ENCODE results near the gene IFT27. TPM values are rescaled to one million over a fixed set of nuclear protein-coding genes. Genes with fewer than 3 reads are reported as not detected.
A peak's percentile ranks its signal among the peaks of the same experiment; 100 is the strongest.

The IFT27 gene
- total RNA-seq, 1 donor from 2014 or later, result 31.2 TPM

GRCh38 chr22:36741204-36741793, 34.6 kb downstream of the IFT27 start:
- Histone ChIP-seq H3K36me3 (no peaks in the 10 kb centered on the region), H3K4me3 (no peak overlapping the region), H3K9me3 (replicated peaks) (peaks cover 16% of the 10 kb centered on the region), H3K27ac (replicated peaks) (no peak overlapping the region), H3K4me1 (no peaks in the 10 kb centered on the region), H3K27me3 (ENCODE audit: low read depth) (peaks cover 71% of the 10 kb centered on the region)
- intact Hi-C loops (cut with micrococcal nuclease), result no loop called here
- no peak for DNase-seq
- TF ChIP-seq CTCF (IDR thresholded peaks at IDR 0.05; ENCODE audit: borderline replicate concordance), result no peak

DNA sequence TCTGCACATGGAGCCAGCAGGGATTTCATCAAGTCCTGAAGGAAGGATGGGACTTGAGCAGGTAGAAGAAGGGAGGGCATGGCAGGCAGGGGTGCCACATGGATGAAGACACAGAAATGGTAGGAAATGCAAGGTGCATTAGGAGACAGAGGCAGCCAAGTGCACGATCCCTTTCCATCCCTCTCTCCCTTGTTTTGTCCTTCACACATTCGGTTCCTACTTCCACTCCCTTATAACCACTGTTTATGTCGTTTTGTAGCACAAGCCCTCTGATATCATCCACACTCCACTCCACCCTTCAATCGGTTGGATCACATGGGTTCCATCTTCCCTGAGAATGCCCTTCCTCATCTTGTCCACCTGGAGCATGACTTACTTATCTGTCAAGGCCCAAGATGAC, 35.2 kb downstream of the IFT27 start:
- no peak overlapping the region for H3K27ac ChIP-seq (replicated peaks)
- H3K4me1 ChIP-seq, result no peaks in the 10 kb centered on the region
- no peak for TF ChIP-seq CTCF (IDR thresholded peaks at IDR 0.05; ENCODE audit: borderline replicate concordance)
- H3K4me3 ChIP-seq, result no peak overlapping the region
- DNase-seq, result no peak
- no peaks in the 10 kb centered on the region for H3K36me3 ChIP-seq
- peaks cover 16% of the 10 kb centered on the region for H3K9me3 ChIP-seq (replicated peaks)
- peaks cover 71% of the 10 kb centered on the region for H3K27me3 ChIP-seq (ENCODE audit: low read depth)
- intact Hi-C loops (cut with micrococcal nuclease), result no loop called here

GRCh38 chr22:36739185-36739584, 36.7 kb downstream of the IFT27 start:
- no peak for TF ChIP-seq CTCF (IDR thresholded peaks at IDR 0.05; ENCODE audit: borderline replicate concordance)
- Histone ChIP-seq H3K27ac (replicated peaks) (no peak overlapping the region), H3K4me1 (no peaks in the 10 kb centered on the region), H3K9me3 (replicated peaks) (peaks cover 16% of the 10 kb centered on the region), H3K27me3 (ENCODE audit: low read depth) (peaks cover 71% of the 10 kb centered on the region), H3K4me3 (no peak overlapping the region), H3K36me3 (no peaks in the 10 kb centered on the region)
- intact Hi-C loops (cut with micrococcal nuclease), result no loop called here
- DNase-seq, result no peak

DNA sequence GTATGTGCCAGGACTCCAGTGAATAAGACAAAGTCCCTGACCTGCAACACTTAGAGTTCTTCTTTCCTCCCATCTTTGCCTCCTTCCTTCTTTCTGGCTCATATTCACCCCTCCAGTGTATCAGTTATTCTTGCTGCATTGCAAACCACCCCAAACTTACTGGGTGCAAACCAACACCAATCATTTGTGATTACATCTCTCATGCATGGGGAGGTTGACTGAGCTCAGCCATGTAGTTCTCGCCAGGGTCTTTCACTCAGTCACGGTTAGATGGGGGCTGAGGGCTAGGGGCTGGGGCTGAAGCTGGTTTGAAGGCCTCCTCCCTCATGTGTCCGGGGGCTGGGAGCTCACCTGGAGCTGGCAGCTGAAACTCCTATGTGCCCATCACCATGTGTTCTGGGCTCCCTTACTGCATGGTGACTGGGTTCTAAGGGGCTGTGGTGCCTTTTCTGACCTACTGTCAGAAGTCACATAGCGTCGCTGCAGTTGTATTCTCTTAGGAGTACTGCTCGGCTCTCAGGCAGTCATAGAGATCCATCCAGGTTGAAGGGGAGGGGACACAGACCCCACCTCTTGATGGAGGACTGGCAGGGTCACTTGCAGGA, 37.4 kb downstream of the IFT27 start:
- Histone ChIP-seq H3K4me3 (no peak overlapping the region), H3K9me3 (replicated peaks) (peaks cover 16% of the 10 kb centered on the region), H3K27me3 (ENCODE audit: low read depth) (peaks cover 71% of the 10 kb centered on the region), H3K4me1 (no peaks in the 10 kb centered on the region), H3K27ac (replicated peaks) (no peak overlapping the region), H3K36me3 (no peaks in the 10 kb centered on the region)
- DNase-seq, result no peak
- intact Hi-C loops (cut with micrococcal nuclease), result no loop called here
- no peak for TF ChIP-seq CTCF (IDR thresholded peaks at IDR 0.05; ENCODE audit: borderline replicate concordance)

DNA sequence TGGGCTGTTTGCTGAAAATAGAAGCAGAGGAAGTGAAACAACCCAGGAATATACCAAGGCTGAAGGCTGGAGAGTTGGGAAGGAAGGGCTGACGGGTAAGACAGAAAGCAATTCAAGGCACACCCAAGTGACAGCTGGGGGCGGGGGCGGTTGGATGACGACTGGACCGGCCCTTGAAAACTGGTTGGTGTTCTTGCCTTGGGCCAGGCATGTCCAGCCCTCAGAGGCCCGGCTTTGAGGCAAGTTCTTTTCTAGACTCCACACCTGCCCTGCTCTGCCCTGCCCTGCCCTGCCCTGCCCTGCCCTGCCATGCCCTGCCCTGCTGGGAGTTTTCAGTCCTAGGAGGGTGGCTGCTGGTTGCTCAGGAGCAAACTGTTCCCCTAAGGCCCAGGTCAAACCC, 38.1 kb downstream of the IFT27 start:
- no peaks in the 10 kb centered on the region for H3K4me1 ChIP-seq
- no peak overlapping the region for H3K4me3 ChIP-seq
- H3K36me3 ChIP-seq, result no peaks in the 10 kb centered on the region
- no peak overlapping the region for H3K27ac ChIP-seq (replicated peaks)
- peak; percentile 37 for DNase-seq
- intact Hi-C loops (cut with micrococcal nuclease), result no loop called here
- TF ChIP-seq CTCF (IDR thresholded peaks at IDR 0.05; ENCODE audit: borderline replicate concordance), result no peak
- peaks cover 16% of the 10 kb centered on the region for H3K9me3 ChIP-seq (replicated peaks)
- peaks cover 71% of the 10 kb centered on the region for H3K27me3 ChIP-seq (ENCODE audit: low read depth)
